GM12891 (cell line): ENCODE results near the gene CFAP46.

Experiments
- PAX5 ChIP-seq: IDR thresholded peaks from 2 replicates; pipeline ENCODE4 v1.6.1; 2011; ENCODE audit warnings: low read length, moderate library complexity, mild to moderate bottlenecking; ENCODE audit not compliant: insufficient read depth, severe bottlenecking
- POLR2AphosphoS5 ChIP-seq: IDR thresholded peaks from 2 replicates; pipeline ENCODE4 v1.6.1; 2011; ENCODE audit warnings: low read depth, low read length, control low read depth
- TAF1 ChIP-seq: IDR thresholded peaks from 2 replicates; pipeline ENCODE4 v1.6.1; 2011; ENCODE audit warnings: low read depth, low read length, control low read depth

GRCh38 chr10:132984801-132985545, 42.6 kb upstream of the CFAP46 start:
- no peak for TF ChIP-seq POLR2AphosphoS5
- TF ChIP-seq PAX5 = no peak
- no peak for TF ChIP-seq TAF1
